ENCODE data around the gene CHRND. TPM values are rescaled to one million over a fixed set of nuclear protein-coding genes. Genes with fewer than 3 reads are reported as not detected.
A peak's percentile ranks its signal among the peaks of the same experiment; 100 is the strongest.

The CHRND gene
- polyA plus RNA-seq, 3 donors, result not detected

DNA sequence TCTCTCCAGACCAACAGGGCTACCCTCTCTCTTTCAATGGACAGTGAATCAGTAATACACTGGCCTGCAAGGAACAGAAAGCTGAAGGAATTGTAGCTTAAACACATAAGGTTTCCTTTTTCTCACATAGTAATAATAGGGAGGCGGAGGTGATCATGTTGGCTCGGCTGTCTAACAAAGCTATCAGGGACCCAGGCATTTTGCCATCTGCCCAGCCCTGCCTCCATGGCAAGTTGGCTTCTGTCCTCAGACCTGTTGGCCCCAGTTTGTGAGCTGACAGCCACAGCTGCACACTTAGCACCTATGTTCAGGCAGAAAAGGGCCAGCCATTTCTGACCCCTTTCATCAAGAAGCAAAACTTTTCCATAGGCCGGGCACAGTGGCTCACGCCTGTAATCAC, 11.5 kb downstream of the CHRND start:
- H3K9ac ChIP-seq (ENCODE audit: insufficient read depth, low read length, poor library complexity, severe bottlenecking), result no peak overlapping the region
- H3K4me3 ChIP-seq (replicated peaks in 1 of 3; ENCODE audit: low read depth in 2 of 3, low read length in 3 of 3), result no peak overlapping the region
- no peak overlapping the region for H2AFZ ChIP-seq (ENCODE audit: insufficient read depth, low read depth, low read length, poor library complexity, severe bottlenecking)
- H3K36me3 ChIP-seq (replicated peaks in 1 of 2; ENCODE audit: control insufficient read depth in 1 of 2, insufficient read depth in 2 of 2, low read length in 2 of 2), result no peaks in the 10 kb centered on the region
- TF ChIP-seq, protein P1, sequence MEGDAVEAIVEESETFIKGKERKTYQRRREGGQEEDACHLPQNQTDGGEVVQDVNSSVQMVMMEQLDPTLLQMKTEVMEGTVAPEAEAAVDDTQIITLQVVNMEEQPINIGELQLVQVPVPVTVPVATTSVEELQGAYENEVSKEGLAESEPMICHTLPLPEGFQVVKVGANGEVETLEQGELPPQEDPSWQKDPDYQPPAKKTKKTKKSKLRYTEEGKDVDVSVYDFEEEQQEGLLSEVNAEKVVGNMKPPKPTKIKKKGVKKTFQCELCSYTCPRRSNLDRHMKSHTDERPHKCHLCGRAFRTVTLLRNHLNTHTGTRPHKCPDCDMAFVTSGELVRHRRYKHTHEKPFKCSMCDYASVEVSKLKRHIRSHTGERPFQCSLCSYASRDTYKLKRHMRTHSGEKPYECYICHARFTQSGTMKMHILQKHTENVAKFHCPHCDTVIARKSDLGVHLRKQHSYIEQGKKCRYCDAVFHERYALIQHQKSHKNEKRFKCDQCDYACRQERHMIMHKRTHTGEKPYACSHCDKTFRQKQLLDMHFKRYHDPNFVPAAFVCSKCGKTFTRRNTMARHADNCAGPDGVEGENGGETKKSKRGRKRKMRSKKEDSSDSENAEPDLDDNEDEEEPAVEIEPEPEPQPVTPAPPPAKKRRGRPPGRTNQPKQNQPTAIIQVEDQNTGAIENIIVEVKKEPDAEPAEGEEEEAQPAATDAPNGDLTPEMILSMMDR (IDR thresholded peaks at IDR 0.05), result no peak
- Mint-ChIP-seq H3K27me3 (ENCODE audit: low read depth in 3 of 3) (peaks cover 7 to 20% (median 9%) of the 10 kb centered on the region in 3 donors), H3K4me3 (peak overlapping the region in 1 of 2 donors; percentile 42), H3K4me1 (peaks cover 25% of the 10 kb centered on the region), H3K9me3 (peaks cover 7 to 11% (median 9%) of the 10 kb centered on the region in 7 donors), H3K27ac (no peak overlapping the region), H3K36me3 (no peaks in the 10 kb centered on the region)
- H4K20me1 ChIP-seq (ENCODE audit: insufficient read depth, low read length), result no peaks in the 10 kb centered on the region
- WGBS (ENCODE audit: insufficient coverage), result 100% methylated on average over 2 of the region's 4 CpGs
- intact Hi-C loops (cut with micrococcal nuclease), result no loop called here
- no peak overlapping the region for H3K27ac ChIP-seq (ENCODE audit: low read depth in 1 of 2, low read length in 2 of 2)
- DNase-seq, result no peak
- H3K4me2 ChIP-seq (replicated peaks; ENCODE audit: extremely low read depth, low read length, poor library complexity, severe bottlenecking), result no peak overlapping the region
- no peaks in the 10 kb centered on the region for H3K79me2 ChIP-seq (ENCODE audit: insufficient read depth, low read length)
- H3K27me3 ChIP-seq (ENCODE audit: control insufficient read depth in 2 of 2, insufficient read depth in 2 of 2, low read length in 2 of 2), result no peaks in the 10 kb centered on the region
- H3K4me1 ChIP-seq (ENCODE audit: control insufficient read depth in 1 of 2, insufficient read depth in 2 of 2, low read length in 2 of 2), result peaks cover 31 to 42% of the 10 kb centered on the region in 2 donors
- H3K9me3 ChIP-seq (replicated peaks in 1 of 2; ENCODE audit: control insufficient read depth in 1 of 2, insufficient read depth in 1 of 2, low read length in 2 of 2), result peaks cover 7% of the 10 kb centered on the region in 2 donors

DNA sequence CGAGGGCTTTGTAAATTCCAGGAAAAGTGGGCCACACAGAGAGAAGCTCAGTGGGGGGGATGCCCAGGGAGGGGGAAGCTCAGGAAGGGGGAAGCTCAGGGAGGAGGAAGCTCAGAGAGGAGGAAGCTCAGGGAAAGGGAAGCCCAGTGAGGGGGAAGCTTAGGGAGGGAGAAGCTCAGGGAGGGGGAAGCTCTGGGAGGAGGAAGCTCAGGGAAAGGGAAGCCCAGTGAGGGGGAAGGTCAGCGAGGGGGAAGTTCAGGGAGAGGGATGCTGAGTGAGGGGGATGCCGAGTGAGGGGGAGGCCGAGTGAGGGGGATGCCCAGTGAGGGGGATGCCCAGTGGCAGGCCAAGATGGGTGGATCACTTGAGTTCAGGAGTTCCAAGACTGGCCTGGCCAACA, 12.7 kb downstream of the CHRND start:
- Histone ChIP-seq H3K4me1 (ENCODE audit: control insufficient read depth in 1 of 2, insufficient read depth in 2 of 2, low read length in 2 of 2) (peaks cover 31 to 42% of the 10 kb centered on the region in 2 donors), H3K79me2 (ENCODE audit: insufficient read depth, low read length) (no peaks in the 10 kb centered on the region), H3K4me2 (replicated peaks; ENCODE audit: extremely low read depth, low read length, poor library complexity, severe bottlenecking) (peak overlapping the region; percentile 42), H3K4me3 (replicated peaks in 1 of 3; ENCODE audit: low read depth in 2 of 3, low read length in 3 of 3) (peak overlapping the region in 1 of 3 experiments; percentile 33), H3K27me3 (ENCODE audit: control insufficient read depth in 2 of 2, insufficient read depth in 2 of 2, low read length in 2 of 2) (no peaks in the 10 kb centered on the region), H3K36me3 (replicated peaks in 1 of 2; ENCODE audit: control insufficient read depth in 1 of 2, insufficient read depth in 2 of 2, low read length in 2 of 2) (no peaks in the 10 kb centered on the region), H2AFZ (ENCODE audit: insufficient read depth, low read depth, low read length, poor library complexity, severe bottlenecking) (no peak overlapping the region), H4K20me1 (ENCODE audit: insufficient read depth, low read length) (peaks cover 2% of the 10 kb centered on the region), H3K9me3 (replicated peaks in 1 of 2; ENCODE audit: control insufficient read depth in 1 of 2, insufficient read depth in 1 of 2, low read length in 2 of 2) (peaks cover 7% of the 10 kb centered on the region in 2 donors), H3K9ac (ENCODE audit: insufficient read depth, low read length, poor library complexity, severe bottlenecking) (no peak overlapping the region), H3K27ac (ENCODE audit: low read depth in 1 of 2, low read length in 2 of 2) (peak overlapping the region; percentile 37 to 55)
- H3K9me3 Mint-ChIP-seq, result peaks cover 7 to 11% (median 9%) of the 10 kb centered on the region in 7 donors
- H3K27ac Mint-ChIP-seq, result peak overlapping the region in 6 of 7 donors; percentile 35 to 90 (median 68)
- H3K4me1 Mint-ChIP-seq, result peaks cover 25% of the 10 kb centered on the region
- TF ChIP-seq, protein P1 (IDR thresholded peaks at IDR 0.05), result no peak
- H3K4me3 Mint-ChIP-seq, result peak overlapping the region in 1 of 2 donors; percentile 68
- intact Hi-C loops (cut with micrococcal nuclease), result no loop called here
- peaks cover 9 to 20% (median 13%) of the 10 kb centered on the region in 3 donors for H3K27me3 Mint-ChIP-seq (ENCODE audit: low read depth in 3 of 3)
- 7% methylated on average over 1 of the region's 4 CpGs for WGBS (ENCODE audit: insufficient coverage)
- peaks cover 3% of the 10 kb centered on the region in 2 donors for H3K36me3 Mint-ChIP-seq
- peak; percentile 32 to 87 (median 52) for DNase-seq
